Measurements from ENCODE around the gene EBLN1.

Gene EBLN1

DNA sequence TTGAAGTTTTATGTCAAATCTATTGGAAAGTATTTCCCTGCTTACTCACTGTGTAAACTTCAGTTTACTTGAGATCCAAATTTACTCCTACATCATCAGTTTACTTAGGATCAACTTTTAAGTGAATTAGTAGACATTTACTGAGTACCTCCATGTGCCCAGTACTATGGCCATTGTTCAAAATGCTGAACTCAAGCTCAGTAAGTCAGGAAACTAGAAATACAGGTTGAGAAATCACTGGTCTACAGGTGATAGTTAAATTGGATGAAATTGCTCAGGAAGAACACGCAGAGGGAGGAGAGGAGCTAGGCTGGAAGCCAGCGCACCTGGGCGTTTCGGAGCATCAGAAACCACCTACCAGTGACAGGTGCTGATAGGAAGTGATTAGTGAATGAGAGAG, 25.5 kb upstream of the EBLN1 start:
- H3K9ac ChIP-seq (ENCODE audit: low read length), result no peak overlapping the region
- no peak overlapping the region for H2AFZ ChIP-seq (ENCODE audit: low read depth, low read length, severe bottlenecking)
- H3K79me2 ChIP-seq (ENCODE audit: insufficient read depth, low read length), result no peaks in the 10 kb centered on the region
- H3K36me3 ChIP-seq (ENCODE audit: low read length), result no peaks in the 10 kb centered on the region
- H4K20me1 ChIP-seq (ENCODE audit: low read depth, low read length), result no peaks in the 10 kb centered on the region
- H3K27ac ChIP-seq (ENCODE audit: low read depth, low read length), result no peak overlapping the region
- no peak overlapping the region for H3K4me2 ChIP-seq (ENCODE audit: low read depth, low read length, poor library complexity, severe bottlenecking)
- no peaks in the 10 kb centered on the region for H3K9me2 ChIP-seq (replicated peaks; ENCODE audit: insufficient read depth, low read length)
- no peak for TF ChIP-seq EZH2phosphoT487 (conservative IDR thresholded peaks at IDR 0.05; ENCODE audit: low read length)
- TF ChIP-seq, protein P1, sequence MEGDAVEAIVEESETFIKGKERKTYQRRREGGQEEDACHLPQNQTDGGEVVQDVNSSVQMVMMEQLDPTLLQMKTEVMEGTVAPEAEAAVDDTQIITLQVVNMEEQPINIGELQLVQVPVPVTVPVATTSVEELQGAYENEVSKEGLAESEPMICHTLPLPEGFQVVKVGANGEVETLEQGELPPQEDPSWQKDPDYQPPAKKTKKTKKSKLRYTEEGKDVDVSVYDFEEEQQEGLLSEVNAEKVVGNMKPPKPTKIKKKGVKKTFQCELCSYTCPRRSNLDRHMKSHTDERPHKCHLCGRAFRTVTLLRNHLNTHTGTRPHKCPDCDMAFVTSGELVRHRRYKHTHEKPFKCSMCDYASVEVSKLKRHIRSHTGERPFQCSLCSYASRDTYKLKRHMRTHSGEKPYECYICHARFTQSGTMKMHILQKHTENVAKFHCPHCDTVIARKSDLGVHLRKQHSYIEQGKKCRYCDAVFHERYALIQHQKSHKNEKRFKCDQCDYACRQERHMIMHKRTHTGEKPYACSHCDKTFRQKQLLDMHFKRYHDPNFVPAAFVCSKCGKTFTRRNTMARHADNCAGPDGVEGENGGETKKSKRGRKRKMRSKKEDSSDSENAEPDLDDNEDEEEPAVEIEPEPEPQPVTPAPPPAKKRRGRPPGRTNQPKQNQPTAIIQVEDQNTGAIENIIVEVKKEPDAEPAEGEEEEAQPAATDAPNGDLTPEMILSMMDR (IDR thresholded peaks at IDR 0.05; ENCODE audit: insufficient read depth, low read length, poor library complexity, severe bottlenecking), result no peak
- H3K4me3 ChIP-seq (ENCODE audit: insufficient read depth, low read length, poor library complexity, severe bottlenecking), result no peak overlapping the region
- H3F3A ChIP-seq (ENCODE audit: insufficient read depth), result no peaks in the 10 kb centered on the region
- H3K9me3 ChIP-seq (ENCODE audit: insufficient read depth, low read length), result no peaks in the 10 kb centered on the region
- H3K27me3 ChIP-seq (ENCODE audit: low read length), result no peaks in the 10 kb centered on the region

DNA sequence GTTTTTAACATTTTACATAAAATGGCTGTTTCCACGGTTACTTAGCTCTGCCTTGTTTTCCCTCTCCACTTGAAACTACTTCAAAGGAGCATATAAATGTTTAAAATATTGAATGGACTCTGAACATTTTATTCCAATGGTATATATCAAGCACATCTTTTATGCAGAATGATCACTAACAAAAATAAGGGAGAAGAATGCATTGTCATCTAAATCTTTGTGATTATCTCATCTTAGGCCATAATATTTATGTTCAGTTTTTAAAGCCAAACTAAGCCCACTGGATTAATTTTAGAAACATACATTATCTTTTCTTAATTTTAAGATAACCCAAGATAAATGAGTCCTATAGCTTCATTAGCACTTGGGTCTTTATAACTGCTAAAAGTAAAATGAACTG, 13.4 kb upstream of the EBLN1 start:
- Histone ChIP-seq H3K9me2 (replicated peaks; ENCODE audit: insufficient read depth, low read length) (no peaks in the 10 kb centered on the region), H2AFZ (ENCODE audit: low read depth, low read length, severe bottlenecking) (no peak overlapping the region), H4K20me1 (ENCODE audit: low read depth, low read length) (no peaks in the 10 kb centered on the region), H3F3A (ENCODE audit: insufficient read depth) (peaks cover 4% of the 10 kb centered on the region; the same call in 1 of the 2 replicates), H3K79me2 (ENCODE audit: insufficient read depth, low read length) (no peaks in the 10 kb centered on the region), H3K4me3 (ENCODE audit: insufficient read depth, low read length, poor library complexity, severe bottlenecking) (no peak overlapping the region), H3K9ac (ENCODE audit: low read length) (no peak overlapping the region), H3K9me3 (ENCODE audit: insufficient read depth, low read length) (no peaks in the 10 kb centered on the region), H3K4me2 (ENCODE audit: low read depth, low read length, poor library complexity, severe bottlenecking) (no peak overlapping the region), H3K27ac (ENCODE audit: low read depth, low read length) (no peak overlapping the region), H3K27me3 (ENCODE audit: low read length) (no peaks in the 10 kb centered on the region), H3K36me3 (ENCODE audit: low read length) (no peaks in the 10 kb centered on the region)
- TF ChIP-seq, protein P1 (IDR thresholded peaks at IDR 0.05; ENCODE audit: insufficient read depth, low read length, poor library complexity, severe bottlenecking), result no peak
- no peak for TF ChIP-seq EZH2phosphoT487 (conservative IDR thresholded peaks at IDR 0.05; ENCODE audit: low read length)

DNA sequence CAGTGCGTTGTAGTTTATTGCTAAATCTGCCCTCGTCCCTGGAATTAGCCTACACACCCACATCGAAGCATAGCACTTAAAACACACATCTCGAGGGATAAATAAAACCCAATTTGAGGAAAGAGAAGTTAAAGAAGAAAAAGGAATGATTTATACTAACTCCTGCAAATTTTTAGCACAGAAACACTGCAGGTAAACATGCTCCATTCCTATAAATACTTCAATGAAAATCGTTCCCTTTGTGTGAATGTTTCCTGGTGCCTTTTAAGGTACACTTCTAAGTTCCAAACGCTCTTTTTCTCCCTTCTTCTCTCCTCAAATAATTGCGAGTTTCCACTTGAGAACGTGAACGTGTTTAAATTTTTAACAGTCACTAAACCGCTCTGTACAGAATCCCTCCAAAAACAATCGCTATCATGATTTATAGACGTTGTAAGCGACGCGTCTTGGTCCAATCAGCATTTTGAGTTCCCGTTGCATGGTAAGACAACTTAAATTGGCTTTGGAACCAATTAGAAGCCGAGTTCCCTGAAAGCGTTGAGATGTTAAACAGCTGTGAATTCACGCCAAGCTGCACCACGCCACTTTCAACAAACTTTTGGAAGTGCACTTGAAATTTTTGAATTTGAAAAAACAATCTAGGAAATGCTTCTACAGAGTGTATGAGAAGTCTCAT, 12.5 kb upstream of the EBLN1 start:
- Histone ChIP-seq H3K79me2 (ENCODE audit: insufficient read depth, low read length) (no peaks in the 10 kb centered on the region), H3K4me2 (ENCODE audit: low read depth, low read length, poor library complexity, severe bottlenecking) (peak overlapping the region; percentile 87), H3K27me3 (ENCODE audit: low read length) (no peaks in the 10 kb centered on the region), H3F3A (ENCODE audit: insufficient read depth) (peaks cover 4% of the 10 kb centered on the region; the same call in 1 of the 2 replicates), H3K9ac (ENCODE audit: low read length) (no peak overlapping the region), H3K9me3 (ENCODE audit: insufficient read depth, low read length) (no peaks in the 10 kb centered on the region), H3K27ac (ENCODE audit: low read depth, low read length) (no peak overlapping the region), H3K36me3 (ENCODE audit: low read length) (no peaks in the 10 kb centered on the region), H3K9me2 (replicated peaks; ENCODE audit: insufficient read depth, low read length) (no peaks in the 10 kb centered on the region), H2AFZ (ENCODE audit: low read depth, low read length, severe bottlenecking) (peak overlapping the region; percentile 31), H4K20me1 (ENCODE audit: low read depth, low read length) (no peaks in the 10 kb centered on the region), H3K4me3 (ENCODE audit: insufficient read depth, low read length, poor library complexity, severe bottlenecking) (peak overlapping the region; percentile 57)
- no peak for TF ChIP-seq EZH2phosphoT487 (conservative IDR thresholded peaks at IDR 0.05; ENCODE audit: low read length)
- TF ChIP-seq, protein P1 (IDR thresholded peaks at IDR 0.05; ENCODE audit: insufficient read depth, low read length, poor library complexity, severe bottlenecking), result no peak

Data from SU-DHL-6 (cell line).